OCI-LY3 (cell line): ENCODE data around the gene PRKAR1B.

Source experiments
- H2AFZ ChIP-seq: fragments of 200-600, 300-600 bp; shearing (Covaris generic); 2 replicates; pipeline ENCODE4 v1.6.0; 2014; ENCODE audit warnings: antibody characterized with exemption, low read depth, low read length
- H3K27ac ChIP-seq: fragments of 200-600, 300-600 bp; sonication (generic); 2 replicates; pipeline ENCODE4 v1.5.1; 2014; ENCODE audit warnings: mild to moderate bottlenecking, low read length, moderate library complexity, mixed read lengths
- H3K27me3 ChIP-seq: fragments of 200-600, 300-600 bp; sonication (generic); 2 replicates; pipeline ENCODE4 v1.6.1; 2014; ENCODE audit warnings: low read depth, low read length, mixed read lengths
- H3K36me3 ChIP-seq: fragments of 200-600, 300-600 bp; sonication (generic); replicated peaks from 2 replicates; pipeline ENCODE3; 2014; ENCODE audit warnings: low read depth, low read length, mixed read lengths
- H3K4me1 ChIP-seq: fragments of 300-600, 200-600 bp; sonication (generic); 2 replicates; pipeline ENCODE4 v1.6.1; 2014; ENCODE audit warnings: low read length, mixed read lengths
- H3K4me2 ChIP-seq: fragments of 200-600, 300-600 bp; sonication (generic); 2 replicates; pipeline ENCODE4 v1.6.1; 2014; ENCODE audit warnings: low read length, mixed read lengths
- H3K4me3 ChIP-seq: fragments of 300-600, 200-600 bp; sonication (generic); 2 replicates; pipeline ENCODE4 v1.5.1; 2014; ENCODE audit warnings: antibody characterized with exemption, mild to moderate bottlenecking, low read length, moderate library complexity
- H3K79me2 ChIP-seq: fragments of 300-600, 200-600 bp; shearing (Covaris generic); 2 replicates; pipeline ENCODE4 v1.6.1; 2014; ENCODE audit warnings: mild to moderate bottlenecking, low read length, mixed read lengths
- H3K9ac ChIP-seq: fragments of 300-600, 200-600 bp; shearing (Covaris generic); 2 replicates; pipeline ENCODE4 v1.6.0; 2014; ENCODE audit warnings: mild to moderate bottlenecking, low read length, moderate library complexity
- H3K9me3 ChIP-seq: fragments of 200-600, 300-600 bp; shearing (Covaris generic); 2 replicates; pipeline ENCODE4 v1.6.1; 2014; ENCODE audit warnings: low read length, mixed read lengths; ENCODE audit not compliant: insufficient read depth
- H4K20me1 ChIP-seq: fragments of 200-600, 300-600 bp; sonication (generic); 2 replicates; pipeline ENCODE4 v1.6.1; 2016; ENCODE audit warnings: low read length, mixed read lengths; ENCODE audit not compliant: insufficient read depth
- CTCF ChIP-seq: fragments of 200-600, 300-600 bp; sonication (generic); IDR thresholded peaks from 2 replicates; pipeline ENCODE4 v1.5.1; 2014; ENCODE audit warnings: antibody characterized with exemption, low read length, low read depth
- EZH2phosphoT487 ChIP-seq: fragments of 200-600 bp; shearing (Covaris generic); IDR thresholded peaks from 2 replicates; pipeline ENCODE4 v1.6.1; 2018; ENCODE audit warnings: antibody characterized with exemption, mixed run types, low read depth

PRKAR1B gene

DNA sequence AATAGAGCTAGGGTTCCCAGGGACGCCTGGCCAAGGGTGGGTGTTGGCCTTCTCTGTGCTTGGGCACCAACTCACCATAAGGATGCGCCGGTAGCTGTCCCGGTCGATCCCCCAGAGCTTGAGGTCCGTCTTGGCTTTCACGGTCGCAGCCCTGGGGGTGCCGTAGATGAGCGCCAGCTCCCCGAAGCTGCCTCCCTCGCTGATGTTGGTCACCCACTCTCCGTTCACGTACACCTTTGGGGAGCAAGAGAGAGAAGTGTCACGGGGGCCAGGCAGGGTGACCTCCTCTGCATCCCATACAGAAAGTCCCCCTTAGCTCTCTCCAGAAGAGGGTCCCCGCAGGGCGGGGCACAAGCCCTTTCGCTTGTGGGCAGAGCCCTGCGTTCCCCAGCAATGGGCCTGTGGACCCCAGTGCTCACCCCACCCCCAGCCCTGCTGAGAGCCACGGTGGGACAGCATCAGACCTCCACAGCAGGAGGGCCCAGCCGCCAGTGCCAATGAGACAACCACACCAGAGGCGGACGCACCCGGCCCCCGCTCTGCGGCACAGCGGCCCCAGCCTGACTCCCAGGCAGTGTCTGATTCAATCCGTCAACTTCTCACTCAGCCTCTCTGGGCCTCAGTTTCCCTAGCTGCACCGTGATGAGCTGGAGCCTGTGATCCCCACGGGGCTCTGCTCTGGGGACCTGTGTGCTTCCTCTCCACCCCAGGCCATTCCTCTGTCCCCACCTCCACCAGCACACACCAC, 130.8 kb downstream of the PRKAR1B start:
- Histone ChIP-seq H2AFZ (no peak overlapping the region), H3K9me3 (no peaks in the 10 kb centered on the region), H3K36me3 (no peaks in the 10 kb centered on the region), H3K4me1 (peaks cover 4% of the 10 kb centered on the region), H3K27me3 (no peaks in the 10 kb centered on the region), H3K79me2 (no peaks in the 10 kb centered on the region), H3K4me2 (no peak overlapping the region), H4K20me1 (no peaks in the 10 kb centered on the region), H3K27ac (no peak overlapping the region), H3K9ac (no peak overlapping the region), H3K4me3 (no peak overlapping the region)
- TF ChIP-seq CTCF = no peak
- no peak for TF ChIP-seq EZH2phosphoT487

GRCh38 chr7:595621-596010, 131.5 kb downstream of the PRKAR1B start:
- no peak overlapping the region for H3K27ac ChIP-seq
- no peak overlapping the region for H3K4me2 ChIP-seq
- H3K9me3 ChIP-seq = no peaks in the 10 kb centered on the region
- no peaks in the 10 kb centered on the region for H3K79me2 ChIP-seq
- no peaks in the 10 kb centered on the region for H3K4me1 ChIP-seq
- H4K20me1 ChIP-seq = no peaks in the 10 kb centered on the region
- no peak overlapping the region for H2AFZ ChIP-seq
- no peak overlapping the region for H3K4me3 ChIP-seq
- no peak for TF ChIP-seq CTCF
- no peak for TF ChIP-seq EZH2phosphoT487
- no peaks in the 10 kb centered on the region for H3K36me3 ChIP-seq
- H3K27me3 ChIP-seq = no peaks in the 10 kb centered on the region
- H3K9ac ChIP-seq = no peak overlapping the region

GRCh38 chr7:594920-595620, 132.0 kb downstream of the PRKAR1B start:
- TF ChIP-seq CTCF = no peak
- no peak for TF ChIP-seq EZH2phosphoT487
- Histone ChIP-seq H3K27me3 (no peaks in the 10 kb centered on the region), H3K4me1 (no peaks in the 10 kb centered on the region), H3K4me2 (no peak overlapping the region), H3K79me2 (no peaks in the 10 kb centered on the region), H3K9me3 (no peaks in the 10 kb centered on the region), H3K4me3 (no peak overlapping the region), H3K27ac (no peak overlapping the region), H3K36me3 (no peaks in the 10 kb centered on the region), H4K20me1 (no peaks in the 10 kb centered on the region), H3K9ac (no peak overlapping the region), H2AFZ (no peak overlapping the region)

- TF ChIP-seq CTCF = no peak
- TF ChIP-seq EZH2phosphoT487 = no peak
- Histone ChIP-seq H3K4me2 (no peak overlapping the region), H3K27ac (no peak overlapping the region), H3K79me2 (no peaks in the 10 kb centered on the region), H3K4me1 (no peaks in the 10 kb centered on the region), H3K36me3 (no peaks in the 10 kb centered on the region), H3K9me3 (no peaks in the 10 kb centered on the region), H2AFZ (no peak overlapping the region), H3K27me3 (no peaks in the 10 kb centered on the region), H3K9ac (no peak overlapping the region), H3K4me3 (no peak overlapping the region), H4K20me1 (no peaks in the 10 kb centered on the region)
Observed at GRCh38 chr7:594212-594913, 132.7 kb downstream of the PRKAR1B start.
